HL-60 (cell line): ENCODE measurements around the gene GPX4.

Experiments
- DNase-seq, 2 experiments: peaks; one replicate each; pipeline ENCODE4 v3.0.0-alpha.2; 2010 to 2020; ENCODE audit warnings: low read depth in 1 of 2, low spot score in 1 of 2
- H3K27ac ChIP-seq: fragments of 250-450 bp; sonication (Bioruptor Pico); replicated peaks from 2 replicates; pipeline ENCODE4 v1.5.1; 2020; ENCODE audit warnings: mild to moderate bottlenecking, moderate library complexity
- H3K27me3 ChIP-seq: fragments of 250-450 bp; sonication (Bioruptor Pico); 2 replicates; pipeline ENCODE4 v1.5.1; 2021; ENCODE audit warnings: mild to moderate bottlenecking, moderate library complexity; ENCODE audit not compliant: insufficient read depth, poor library complexity, severe bottlenecking
- H3K4me3 ChIP-seq: replicated peaks from 2 replicates; pipeline ENCODE4 v1.5.1; 2011; ENCODE audit warnings: mild to moderate bottlenecking, control low read depth, low read length; ENCODE audit not compliant: insufficient read depth
- CTCF ChIP-seq: IDR thresholded peaks from one replicate; pipeline ENCODE4 v1.5.1; 2011; ENCODE audit warnings: low read length, control low read depth, inconsistent platforms; ENCODE audit not compliant: insufficient read depth
- GABPA ChIP-seq: IDR thresholded peaks from 2 replicates; pipeline ENCODE4 v1.6.1; 2012; ENCODE audit warnings: low read depth
- POLR2AphosphoS5 ChIP-seq: IDR thresholded peaks from 2 replicates; pipeline ENCODE4 v1.6.1; 2012; ENCODE audit warnings: low read depth
- REST ChIP-seq: IDR thresholded peaks from 2 replicates; pipeline ENCODE4 v1.6.1; 2012; ENCODE audit warnings: low read depth; ENCODE audit not compliant: insufficient replicate concordance
- SPI1 ChIP-seq: IDR thresholded peaks from 2 replicates; pipeline ENCODE4 v1.6.1; 2012; ENCODE audit warnings: low read depth, mild to moderate bottlenecking, borderline replicate concordance

Gene GPX4

GRCh38 chr19:1068009-1069001 is 35.5 kb upstream of the GPX4 start:
- H3K4me3 ChIP-seq, result peak overlapping the region; percentile 88
- TF ChIP-seq CTCF (no peak), POLR2AphosphoS5 (peak; percentile 76)
- H3K27me3 ChIP-seq, result no peaks in the 10 kb centered on the region
- H3K27ac ChIP-seq, result peak overlapping the region; percentile 98
- peak; percentile 81 to 88 for DNase-seq

- peak; percentile 90 to 96 for DNase-seq
- Histone ChIP-seq H3K27me3 (no peaks in the 10 kb centered on the region), H3K27ac (peak overlapping the region; percentile 98), H3K4me3 (peak overlapping the region; percentile 88)
- peak; percentile 97 for TF ChIP-seq SPI1
- peak; percentile 78 for TF ChIP-seq POLR2AphosphoS5
- no peak; the same call in 1 of the 2 replicates for TF ChIP-seq GABPA
- TF ChIP-seq CTCF, result no peak
- peak; percentile 26 for TF ChIP-seq REST
Observed at GRCh38 chr19:1069009-1069779, 34.6 kb upstream of the GPX4 start.

GRCh38 chr19:1070576-1070930 is 33.2 kb upstream of the GPX4 start:
- no peak overlapping the region for H3K27ac ChIP-seq
- no peak for TF ChIP-seq CTCF
- TF ChIP-seq REST, result no peak
- TF ChIP-seq POLR2AphosphoS5, result no peak
- TF ChIP-seq SPI1, result no peak
- TF ChIP-seq GABPA, result no peak
- H3K27me3 ChIP-seq, result no peaks in the 10 kb centered on the region
- no peak for DNase-seq
- H3K4me3 ChIP-seq, result no peak overlapping the region
